Chondrocyte (in vitro differentiated cells): ENCODE measurements around the gene PCNT. TPM values are rescaled to one million over a fixed set of nuclear protein-coding genes. Genes with fewer than 3 reads are reported as not detected.
"Not testable (repeated sequence)": the region's sequence is repeated elsewhere in the genome, so short reads cannot be mapped to it uniquely, and the experiment has no call there.

Source experiments
- DNase-seq: peaks from one replicate; pipeline ENCODE4 v3.0.0; 2021; ENCODE audit warnings: mixed read lengths, low spot score
- H3K27ac Mint-ChIP-seq: one replicate; pipeline ENCODE4 v1.8.0; 2021; ENCODE audit warnings: mild to moderate bottlenecking, moderate library complexity, mixed read lengths; ENCODE audit not compliant: unreplicated experiment
- H3K27me3 Mint-ChIP-seq: 2 replicates; pipeline ENCODE4 v1.8.0; 2021; ENCODE audit warnings: low read depth, mixed read lengths
- H3K36me3 Mint-ChIP-seq: 2 replicates; pipeline ENCODE4 v1.8.0; 2021; ENCODE audit warnings: low read depth, mixed read lengths
- H3K4me1 Mint-ChIP-seq: 2 replicates; pipeline ENCODE4 v1.8.0; 2021; ENCODE audit warnings: low read depth, mild to moderate bottlenecking, mixed read lengths
- H3K4me3 Mint-ChIP-seq: one replicate; pipeline ENCODE4 v1.8.0; 2021; ENCODE audit warnings: mild to moderate bottlenecking, moderate library complexity, mixed read lengths; ENCODE audit not compliant: unreplicated experiment
- H3K9me3 Mint-ChIP-seq: 2 replicates; pipeline ENCODE4 v1.8.0; 2021; ENCODE audit warnings: low read depth, mixed read lengths
- CTCF ChIP-seq: fragments of 200-600 bp; sonication (generic); IDR thresholded peaks from 2 replicates; pipeline ENCODE4 v1.5.0; 2021; ENCODE audit warnings: antibody characterized with exemption, mild to moderate bottlenecking, moderate library complexity
- total RNA-seq: library from RNA; stranded (reverse); gene quantifications from 3 replicates; pipeline ENCODE4 v1.2.1, GENCODE V29; 2021

The PCNT gene
- total RNA-seq, 1 donor from 2014 or later: 29.9 TPM

- Mint-ChIP-seq H3K4me1 (no peaks in the 10 kb centered on the region), H3K9me3 (no peaks in the 10 kb centered on the region), H3K27ac (no peak overlapping the region), H3K36me3 (peaks cover 31% of the 10 kb centered on the region), H3K4me3 (no peak overlapping the region), H3K27me3 (no peaks in the 10 kb centered on the region)
- TF ChIP-seq CTCF: no peak
- peak; percentile 76 for DNase-seq
Measured at GRCh38 chr21:46441961-46442498, 118.1 kb downstream of the PCNT start.

- Mint-ChIP-seq H3K9me3 (no peaks in the 10 kb centered on the region), H3K4me1 (no peaks in the 10 kb centered on the region), H3K27ac (no peak overlapping the region), H3K4me3 (no peak overlapping the region), H3K36me3 (peaks cover 31% of the 10 kb centered on the region), H3K27me3 (no peaks in the 10 kb centered on the region)
- DNase-seq: peak; percentile 74
- no peak for TF ChIP-seq CTCF
Measured at GRCh38 chr21:46442938-46443337, 119.0 kb downstream of the PCNT start.

- H3K4me3 Mint-ChIP-seq: no peak overlapping the region
- H3K27ac Mint-ChIP-seq: no peak overlapping the region
- H3K27me3 Mint-ChIP-seq: no peaks in the 10 kb centered on the region
- no peak for TF ChIP-seq CTCF
- H3K4me1 Mint-ChIP-seq: no peaks in the 10 kb centered on the region
- DNase-seq: peak; percentile 72
- peaks cover 38% of the 10 kb centered on the region for H3K36me3 Mint-ChIP-seq
- peaks cover 7% of the 10 kb centered on the region for H3K9me3 Mint-ChIP-seq
Measured at GRCh38 chr21:46443910-46444309, 120.0 kb downstream of the PCNT start.

- Mint-ChIP-seq H3K27ac (no peak overlapping the region), H3K27me3 (no peaks in the 10 kb centered on the region), H3K36me3 (peaks cover 16% of the 10 kb centered on the region), H3K9me3 (peaks cover 9% of the 10 kb centered on the region), H3K4me3 (no peak overlapping the region), H3K4me1 (no peaks in the 10 kb centered on the region)
- no peak for TF ChIP-seq CTCF
- no peak for DNase-seq
Measured at GRCh38 chr21:46448108-46448507, 124.2 kb downstream of the PCNT start.

- not testable (repeated sequence) for H3K4me3 Mint-ChIP-seq
Measured at GRCh38 chr21:46448855-46449254, 124.9 kb downstream of the PCNT start.

GRCh38 chr21:46452710-46453109 is 128.8 kb downstream of the PCNT start:
- Mint-ChIP-seq H3K27ac (no peak overlapping the region), H3K4me1 (peaks cover 33% of the 10 kb centered on the region), H3K36me3 (peaks cover 7% of the 10 kb centered on the region), H3K9me3 (peaks cover 9% of the 10 kb centered on the region), H3K27me3 (no peaks in the 10 kb centered on the region), H3K4me3 (no peak overlapping the region)
- TF ChIP-seq CTCF: no peak
- no peak for DNase-seq

More at GRCh38 chr21:46448855-46449254, 124.9 kb downstream of the PCNT start:
- not testable (repeated sequence) for H3K27me3 Mint-ChIP-seq, H3K4me1 Mint-ChIP-seq, DNase-seq, H3K27ac Mint-ChIP-seq, H3K9me3 Mint-ChIP-seq
- peaks cover 16% of the 10 kb centered on the region for H3K36me3 Mint-ChIP-seq
